CD4-positive, CD25-positive, alpha-beta regulatory T cell (primary cell): Measurements from ENCODE around the gene SLC25A13. TPM values are rescaled to one million over a fixed set of nuclear protein-coding genes. Genes with fewer than 3 reads are reported as not detected.

ENCODE experiments used
- ATAC-seq, 2 donors: fragments of 150-1000 bp; cut with Tn5 transposase; one replicate each; pipeline ENCODE4 v1.10.0; 2021; ENCODE audit warnings: low read depth in 2 of 2, moderate number of reproducible peaks in 2 of 2, moderate library complexity in 1 of 2
- DNase-seq, 3 donors: peaks; one replicate each; pipeline versions ENCODE4 v3.0.0 to v3.0.0-alpha.2; 2012 to 2022; ENCODE audit warnings: mixed read lengths in 1 of 3
- H3K27ac ChIP-seq: one replicate; pipeline ENCODE4 v1.7.0; 2013; ENCODE audit warnings: mild to moderate bottlenecking, low read length; ENCODE audit not compliant: insufficient read depth, poor library complexity, severe bottlenecking
- H3K27me3 ChIP-seq: one replicate; pipeline ENCODE4 v1.7.0; 2013; ENCODE audit warnings: low read length; ENCODE audit not compliant: control insufficient read depth, insufficient read depth
- H3K36me3 ChIP-seq: one replicate; pipeline ENCODE4 v1.7.0; 2013; ENCODE audit warnings: mild to moderate bottlenecking, low read length, moderate library complexity; ENCODE audit not compliant: control insufficient read depth, insufficient read depth
- H3K4me1 ChIP-seq: 2 replicates; pipeline ENCODE4 v1.7.0; 2013; ENCODE audit warnings: mild to moderate bottlenecking, low read length; ENCODE audit not compliant: insufficient read depth, control insufficient read depth, poor library complexity, severe bottlenecking
- H3K4me3 ChIP-seq: one replicate; pipeline ENCODE4 v1.7.0; 2013; ENCODE audit warnings: low read depth, mild to moderate bottlenecking, low read length, moderate library complexity
- H3K9me3 ChIP-seq, 2 experiments: 1 replicate in 1 of 2; 2 replicates in 1 of 2; pipeline ENCODE4 v1.7.0; 2013; ENCODE audit warnings: low read length in 2 of 2, mild to moderate bottlenecking in 1 of 2, moderate library complexity in 1 of 2; ENCODE audit not compliant: control insufficient read depth in 2 of 2
- H3K27ac Mint-ChIP-seq, 3 donors: one replicate each; pipeline ENCODE4 v1.8.0; 2020 to 2022; ENCODE audit warnings: mild to moderate bottlenecking in 3 of 3, mixed read lengths in 3 of 3, moderate library complexity in 2 of 3
- H3K27me3 Mint-ChIP-seq: one replicate; pipeline ENCODE4 v1.8.0; 2022; ENCODE audit warnings: mild to moderate bottlenecking, mixed read lengths
- H3K36me3 Mint-ChIP-seq: one replicate; pipeline ENCODE4 v1.8.0; 2020; ENCODE audit warnings: mixed read lengths
- H3K4me1 Mint-ChIP-seq, 4 donors: one replicate each; pipeline ENCODE4 v1.8.0; 2020 to 2022; ENCODE audit warnings: mixed read lengths in 4 of 4, mild to moderate bottlenecking in 1 of 4
- H3K4me3 Mint-ChIP-seq, 4 donors: one replicate each; pipeline ENCODE4 v1.8.0; 2020 to 2022; ENCODE audit warnings: mild to moderate bottlenecking in 4 of 4, mixed read lengths in 4 of 4, moderate library complexity in 3 of 4
- H3K9me3 Mint-ChIP-seq, 7 donors: one replicate each; pipeline ENCODE4 v1.8.0; 2020 to 2022; ENCODE audit warnings: mixed read lengths in 7 of 7, mild to moderate bottlenecking in 3 of 7, moderate library complexity in 2 of 7
- polyA plus RNA-seq, 4 donors: library from polyadenylated mRNA; unstranded; fragments of 300-500 nt; fragmentation: Illumina TruSeq; gene quantifications; one replicate each; pipeline ENCODE4 v1.2.3, GENCODE V29; 2021
- total RNA-seq: library from RNA; stranded (reverse); gene quantifications from one replicate; pipeline ENCODE4 v1.2.3, GENCODE V29; 2022

The SLC25A13 gene
- total and polyA plus RNA-seq, 5 donors from 2014 or later = 7.6 to 14.5 (median 8.7) TPM

GRCh38 chr7:96151889-96152288 lies 170.0 kb downstream of the SLC25A13 start:
- H3K4me3 Mint-ChIP-seq = no peak overlapping the region
- Histone ChIP-seq H3K36me3 (peaks cover 6% of the 10 kb centered on the region), H3K4me3 (no peak overlapping the region), H3K9me3 (no peaks in the 10 kb centered on the region), H3K27me3 (no peaks in the 10 kb centered on the region), H3K27ac (no peak overlapping the region), H3K4me1 (no peaks in the 10 kb centered on the region)
- no peak for ATAC-seq
- H3K9me3 Mint-ChIP-seq = peaks cover 0 to 2% (median 0%) of the 10 kb centered on the region in 7 donors
- H3K27ac Mint-ChIP-seq = no peak overlapping the region
- H3K36me3 Mint-ChIP-seq = peaks cover 26% of the 10 kb centered on the region
- no peaks in the 10 kb centered on the region for H3K27me3 Mint-ChIP-seq
- DNase-seq = no peak
- H3K4me1 Mint-ChIP-seq = peaks cover 0 to 2% (median 0%) of the 10 kb centered on the region in 4 donors

DNA sequence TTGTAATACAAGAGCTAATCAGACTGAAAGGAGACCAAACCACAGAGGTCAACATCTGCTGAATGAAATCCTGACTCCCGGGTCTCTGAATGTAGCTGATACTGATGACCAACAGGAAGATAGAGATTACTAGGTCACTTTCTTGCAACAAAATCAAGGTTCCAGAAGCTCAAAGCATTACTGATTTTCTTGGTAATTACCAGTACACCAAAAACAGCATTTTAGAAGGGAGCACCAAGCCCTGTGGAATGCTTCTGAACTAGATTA lies 177.7 kb downstream of the SLC25A13 start:
- Mint-ChIP-seq H3K27ac (peak overlapping the region in 1 of 3 donors; percentile 21), H3K36me3 (peaks cover 41% of the 10 kb centered on the region), H3K27me3 (no peaks in the 10 kb centered on the region)

GRCh38 chr7:96143495-96144259 lies 178.2 kb downstream of the SLC25A13 start:
- H3K9me3 ChIP-seq = no peaks in the 10 kb centered on the region
- H3K9me3 Mint-ChIP-seq = no peaks in the 10 kb centered on the region
- H3K4me1 Mint-ChIP-seq = peaks cover 0 to 1% (median 0%) of the 10 kb centered on the region in 4 donors
- H3K36me3 Mint-ChIP-seq = peaks cover 41% of the 10 kb centered on the region
- H3K4me1 ChIP-seq = no peaks in the 10 kb centered on the region
- H3K36me3 ChIP-seq = peaks cover 19% of the 10 kb centered on the region
- H3K27me3 Mint-ChIP-seq = no peaks in the 10 kb centered on the region
- no peak for ATAC-seq
- no peak overlapping the region for H3K27ac ChIP-seq
- DNase-seq = no peak
- H3K27me3 ChIP-seq = no peaks in the 10 kb centered on the region
- no peak overlapping the region for H3K4me3 ChIP-seq
- H3K4me3 Mint-ChIP-seq = no peak overlapping the region
- peak overlapping the region in 1 of 3 donors; percentile 21 for H3K27ac Mint-ChIP-seq

More for the DNA sequence above, 177.7 kb downstream of the SLC25A13 start:
- no peak overlapping the region for H3K4me3 Mint-ChIP-seq
- H3K27ac ChIP-seq = no peak overlapping the region
- ATAC-seq (no peak), DNase-seq (no peak)
- no peaks in the 10 kb centered on the region for H3K27me3 ChIP-seq
- peaks cover 0 to 1% (median 0%) of the 10 kb centered on the region in 4 donors for H3K4me1 Mint-ChIP-seq
- peaks cover 19% of the 10 kb centered on the region for H3K36me3 ChIP-seq
- no peaks in the 10 kb centered on the region for H3K9me3 Mint-ChIP-seq
- H3K4me3 ChIP-seq = no peak overlapping the region
- H3K4me1 ChIP-seq = no peaks in the 10 kb centered on the region
- no peaks in the 10 kb centered on the region for H3K9me3 ChIP-seq

DNA sequence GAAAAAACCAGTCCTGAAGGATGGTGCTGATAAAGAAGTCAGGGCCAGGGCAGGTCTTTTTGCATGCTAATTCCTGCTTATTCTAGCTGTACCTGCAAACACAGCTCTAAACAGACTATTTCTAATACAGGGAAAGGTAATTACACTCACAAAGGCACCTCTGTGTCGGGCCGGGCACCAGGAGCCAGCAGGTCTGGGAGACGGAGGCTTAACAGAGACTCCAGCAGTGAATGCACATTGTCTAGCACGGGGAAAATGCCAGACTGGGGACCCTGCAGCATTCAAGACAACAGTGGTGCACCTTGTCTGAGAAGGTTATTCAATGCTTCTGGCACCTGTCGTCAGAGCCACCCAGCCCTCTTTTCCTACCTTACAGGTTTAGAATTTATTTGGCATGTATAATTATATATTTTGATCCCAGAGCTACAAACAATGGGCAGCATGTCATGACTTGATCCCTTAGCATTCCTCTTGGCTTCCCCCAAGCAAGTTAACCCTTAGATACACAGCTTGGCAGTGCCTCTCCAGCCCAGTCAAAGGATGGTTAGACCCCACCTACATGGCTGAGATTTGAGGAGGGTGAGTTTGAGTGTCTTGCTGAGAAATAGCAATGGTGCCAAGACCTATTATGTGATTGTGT lies 185.2 kb downstream of the SLC25A13 start:
- DNase-seq (no peak), ATAC-seq (no peak)
- H3K27me3 ChIP-seq = no peaks in the 10 kb centered on the region
- Mint-ChIP-seq H3K27ac (peak overlapping the region in 1 of 3 donors; percentile 44), H3K4me3 (no peak overlapping the region), H3K4me1 (peaks cover 0 to 3% (median 0%) of the 10 kb centered on the region in 4 donors), H3K36me3 (peaks cover 31% of the 10 kb centered on the region), H3K9me3 (no peaks in the 10 kb centered on the region), H3K27me3 (no peaks in the 10 kb centered on the region)
- H3K4me1 ChIP-seq = no peaks in the 10 kb centered on the region
- no peak overlapping the region for H3K4me3 ChIP-seq
- no peaks in the 10 kb centered on the region for H3K36me3 ChIP-seq
- no peak overlapping the region for H3K27ac ChIP-seq
- H3K9me3 ChIP-seq = no peaks in the 10 kb centered on the region

DNA sequence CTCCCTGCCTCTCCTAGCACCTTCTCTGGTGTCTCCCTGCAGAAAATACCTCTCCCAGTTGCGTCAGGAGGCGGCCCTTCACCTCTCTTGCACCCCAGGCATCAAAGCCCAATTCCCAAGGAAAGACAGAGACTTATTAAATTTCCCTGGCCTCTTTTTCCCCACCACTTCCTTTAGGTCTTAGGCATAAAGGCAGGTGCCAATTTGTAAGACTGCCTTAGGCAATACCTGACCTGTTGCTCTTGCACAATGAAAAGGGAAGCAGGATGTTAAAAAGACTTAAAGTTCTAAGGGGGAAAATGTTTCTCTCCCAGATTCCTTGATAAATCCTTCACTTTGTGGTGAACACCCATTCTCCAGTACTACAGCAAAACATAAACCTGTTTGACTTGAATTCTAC lies 186.7 kb downstream of the SLC25A13 start:
- Mint-ChIP-seq H3K36me3 (peaks cover 36% of the 10 kb centered on the region), H3K27me3 (no peaks in the 10 kb centered on the region), H3K27ac (no peak overlapping the region), H3K4me1 (peaks cover 0 to 3% (median 0%) of the 10 kb centered on the region in 4 donors), H3K9me3 (no peaks in the 10 kb centered on the region), H3K4me3 (no peak overlapping the region)
- Histone ChIP-seq H3K9me3 (no peaks in the 10 kb centered on the region), H3K27me3 (no peaks in the 10 kb centered on the region), H3K4me3 (no peak overlapping the region), H3K36me3 (peaks cover 1% of the 10 kb centered on the region), H3K27ac (no peak overlapping the region), H3K4me1 (no peaks in the 10 kb centered on the region)
- ATAC-seq (no peak), DNase-seq (no peak)

- Histone ChIP-seq H3K36me3 (peaks cover 6% of the 10 kb centered on the region), H3K4me3 (no peak overlapping the region), H3K9me3 (no peaks in the 10 kb centered on the region), H3K27ac (no peak overlapping the region), H3K4me1 (no peaks in the 10 kb centered on the region), H3K27me3 (no peaks in the 10 kb centered on the region)
- peaks cover 0 to 3% (median 0%) of the 10 kb centered on the region in 4 donors for H3K4me1 Mint-ChIP-seq
- no peak for ATAC-seq
- peak overlapping the region in 1 of 3 donors; percentile 29 for H3K27ac Mint-ChIP-seq
- peaks cover 0 to 2% (median 0%) of the 10 kb centered on the region in 7 donors for H3K9me3 Mint-ChIP-seq
- no peak for DNase-seq
- H3K36me3 Mint-ChIP-seq = peaks cover 48% of the 10 kb centered on the region
- H3K27me3 Mint-ChIP-seq = no peaks in the 10 kb centered on the region
- no peak overlapping the region for H3K4me3 Mint-ChIP-seq
These were observed 190.4 kb downstream of the SLC25A13 start for GRCh38 chr7:96131525-96131924.

DNA sequence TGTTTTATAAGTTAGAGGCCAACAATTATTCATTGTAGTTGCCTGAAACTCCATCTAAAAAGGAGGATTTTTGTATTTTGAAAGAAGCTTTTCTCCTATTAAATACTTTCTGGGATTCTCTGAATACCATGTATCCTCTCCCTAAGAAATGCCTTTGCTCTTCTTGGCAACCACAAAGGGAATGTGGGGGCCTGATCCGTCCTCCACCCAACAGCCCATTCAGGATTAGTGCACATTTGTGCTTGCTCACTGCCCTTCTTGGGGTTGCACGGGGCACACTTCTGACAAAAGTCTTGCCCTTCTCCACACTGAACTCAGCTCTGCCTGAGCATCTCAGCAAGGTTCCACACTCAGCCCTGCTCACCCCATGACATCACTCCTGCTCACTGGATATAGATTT lies 194.2 kb downstream of the SLC25A13 start:
- H3K4me3 Mint-ChIP-seq = no peak overlapping the region
- H3K9me3 Mint-ChIP-seq = peaks cover 0 to 2% (median 0%) of the 10 kb centered on the region in 7 donors
- H3K4me1 Mint-ChIP-seq = no peaks in the 10 kb centered on the region
- peaks cover 6% of the 10 kb centered on the region for H3K36me3 ChIP-seq
- peaks cover 27% of the 10 kb centered on the region for H3K36me3 Mint-ChIP-seq
- H3K4me3 ChIP-seq = no peak overlapping the region
- no peaks in the 10 kb centered on the region for H3K27me3 ChIP-seq
- H3K9me3 ChIP-seq = no peaks in the 10 kb centered on the region
- no peak for ATAC-seq
- no peaks in the 10 kb centered on the region for H3K4me1 ChIP-seq
- no peaks in the 10 kb centered on the region for H3K27me3 Mint-ChIP-seq
- no peak for DNase-seq
- H3K27ac Mint-ChIP-seq = no peak overlapping the region
- H3K27ac ChIP-seq = no peak overlapping the region

DNA sequence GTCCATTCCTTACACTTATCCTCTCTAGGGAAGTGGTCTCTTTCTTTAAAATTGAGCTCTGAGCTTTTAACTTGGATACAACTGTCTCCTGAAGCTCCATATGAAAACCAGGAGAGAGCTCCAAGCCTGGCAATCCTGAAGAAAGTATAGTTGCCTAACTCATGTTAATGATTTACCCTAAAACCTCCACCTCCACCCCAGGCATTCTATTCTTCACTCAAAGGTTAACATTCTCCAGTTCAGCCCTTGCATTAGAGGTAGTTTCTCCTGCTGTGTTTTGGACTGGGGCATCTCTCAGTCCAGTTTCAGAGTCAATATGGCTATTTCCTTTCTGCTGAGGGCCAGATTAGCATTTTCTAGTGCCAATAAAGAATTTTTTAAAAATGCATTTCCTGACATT lies 195.5 kb downstream of the SLC25A13 start:
- peaks cover 0 to 2% (median 0%) of the 10 kb centered on the region in 7 donors for H3K9me3 Mint-ChIP-seq
- no peak overlapping the region for H3K27ac Mint-ChIP-seq
- Histone ChIP-seq H3K9me3 (no peaks in the 10 kb centered on the region), H3K27ac (no peak overlapping the region), H3K4me3 (no peak overlapping the region), H3K36me3 (peaks cover 6% of the 10 kb centered on the region), H3K4me1 (no peaks in the 10 kb centered on the region), H3K27me3 (no peaks in the 10 kb centered on the region)
- no peaks in the 10 kb centered on the region for H3K4me1 Mint-ChIP-seq
- no peaks in the 10 kb centered on the region for H3K27me3 Mint-ChIP-seq
- H3K4me3 Mint-ChIP-seq = no peak overlapping the region
- peaks cover 26% of the 10 kb centered on the region for H3K36me3 Mint-ChIP-seq
- ATAC-seq (no peak), DNase-seq (no peak)
